GM12801 (cell line): ENCODE data around the gene PELI3.

Source experiments
- TF ChIP-seq, protein P1 (sequence below): IDR thresholded peaks from one replicate; pipeline ENCODE4 v1.5.1; 2011; ENCODE audit warnings: control low read depth; ENCODE audit not compliant: insufficient read length; ENCODE audit errors: extremely low read depth

Gene PELI3

GRCh38 chr11:66459138-66459778 is 7.4 kb upstream of the PELI3 start:
- TF ChIP-seq, protein P1, sequence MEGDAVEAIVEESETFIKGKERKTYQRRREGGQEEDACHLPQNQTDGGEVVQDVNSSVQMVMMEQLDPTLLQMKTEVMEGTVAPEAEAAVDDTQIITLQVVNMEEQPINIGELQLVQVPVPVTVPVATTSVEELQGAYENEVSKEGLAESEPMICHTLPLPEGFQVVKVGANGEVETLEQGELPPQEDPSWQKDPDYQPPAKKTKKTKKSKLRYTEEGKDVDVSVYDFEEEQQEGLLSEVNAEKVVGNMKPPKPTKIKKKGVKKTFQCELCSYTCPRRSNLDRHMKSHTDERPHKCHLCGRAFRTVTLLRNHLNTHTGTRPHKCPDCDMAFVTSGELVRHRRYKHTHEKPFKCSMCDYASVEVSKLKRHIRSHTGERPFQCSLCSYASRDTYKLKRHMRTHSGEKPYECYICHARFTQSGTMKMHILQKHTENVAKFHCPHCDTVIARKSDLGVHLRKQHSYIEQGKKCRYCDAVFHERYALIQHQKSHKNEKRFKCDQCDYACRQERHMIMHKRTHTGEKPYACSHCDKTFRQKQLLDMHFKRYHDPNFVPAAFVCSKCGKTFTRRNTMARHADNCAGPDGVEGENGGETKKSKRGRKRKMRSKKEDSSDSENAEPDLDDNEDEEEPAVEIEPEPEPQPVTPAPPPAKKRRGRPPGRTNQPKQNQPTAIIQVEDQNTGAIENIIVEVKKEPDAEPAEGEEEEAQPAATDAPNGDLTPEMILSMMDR = no peak

DNA sequence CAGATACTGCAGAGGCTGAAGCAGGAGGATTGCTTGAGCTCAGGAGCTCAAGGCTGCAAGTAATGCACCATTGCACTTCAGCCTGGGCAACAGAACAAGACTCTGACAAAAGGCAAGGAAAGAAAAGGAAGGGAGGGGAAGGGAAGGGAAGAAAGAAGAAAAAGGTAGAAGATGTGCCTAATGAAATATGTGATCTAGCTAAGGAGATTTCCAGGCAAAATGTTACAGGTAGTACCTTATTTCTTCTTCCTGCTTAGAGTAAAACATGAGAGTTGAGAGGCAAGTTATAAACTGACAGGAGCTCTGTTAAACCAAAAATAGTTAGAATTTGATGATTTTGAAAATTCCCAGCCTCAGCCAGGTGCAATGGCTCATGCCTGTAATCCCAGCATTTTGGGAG is 4.7 kb upstream of the PELI3 start:
- TF ChIP-seq, protein P1 = no peak

- TF ChIP-seq, protein P1 = no peak
These were observed 3.8 kb upstream of the PELI3 start for GRCh38 chr11:66462911-66463310.

- TF ChIP-seq, protein P1 = no peak
These were observed 1.8 kb upstream of the PELI3 start for GRCh38 chr11:66464916-66465315.

DNA sequence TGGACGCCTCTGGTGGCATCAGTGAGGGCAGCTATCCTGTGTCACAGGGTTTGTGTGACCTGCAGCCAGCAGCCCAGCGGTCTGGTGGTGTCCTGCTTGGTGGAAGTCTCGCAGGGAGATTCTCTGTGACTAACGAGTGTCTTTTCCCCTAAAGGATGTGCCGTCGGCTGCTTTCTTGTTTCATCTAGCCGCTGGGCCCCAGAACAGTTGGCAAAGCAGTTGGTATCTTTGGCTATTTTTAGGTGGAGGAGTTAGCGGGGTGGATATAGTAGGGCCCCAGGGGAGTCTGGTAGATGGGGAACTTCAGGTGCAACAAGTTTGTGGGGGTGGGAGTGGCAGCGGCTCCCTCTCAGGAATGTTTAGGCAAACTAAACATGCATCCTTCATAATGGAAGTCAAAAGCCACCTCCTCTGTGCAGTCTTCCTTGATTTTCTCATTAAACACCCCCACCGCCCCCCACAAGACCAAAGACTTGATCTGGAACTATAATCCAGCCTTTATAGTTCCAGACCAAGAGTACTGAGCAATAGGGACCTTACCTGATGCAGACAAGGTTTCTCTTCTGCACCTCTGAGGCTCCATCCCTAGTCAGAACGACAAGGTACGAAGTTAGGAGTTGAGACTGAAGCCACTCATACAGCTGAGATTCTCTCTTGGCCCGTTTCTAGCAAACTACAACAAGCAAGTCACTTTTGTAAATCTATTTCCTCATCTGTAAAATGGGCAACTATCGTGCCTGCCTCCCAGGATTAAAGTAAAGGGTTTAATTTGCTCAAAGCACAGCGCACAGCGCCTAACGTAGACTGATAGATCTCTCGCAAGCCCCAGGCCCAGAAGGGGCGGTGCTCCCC is 1.1 kb upstream of the PELI3 start:
- TF ChIP-seq, protein P1 = no peak

- TF ChIP-seq, protein P1 = no peak
These were observed 442 bp downstream of the PELI3 start for GRCh38 chr11:66467034-66467659.

DNA sequence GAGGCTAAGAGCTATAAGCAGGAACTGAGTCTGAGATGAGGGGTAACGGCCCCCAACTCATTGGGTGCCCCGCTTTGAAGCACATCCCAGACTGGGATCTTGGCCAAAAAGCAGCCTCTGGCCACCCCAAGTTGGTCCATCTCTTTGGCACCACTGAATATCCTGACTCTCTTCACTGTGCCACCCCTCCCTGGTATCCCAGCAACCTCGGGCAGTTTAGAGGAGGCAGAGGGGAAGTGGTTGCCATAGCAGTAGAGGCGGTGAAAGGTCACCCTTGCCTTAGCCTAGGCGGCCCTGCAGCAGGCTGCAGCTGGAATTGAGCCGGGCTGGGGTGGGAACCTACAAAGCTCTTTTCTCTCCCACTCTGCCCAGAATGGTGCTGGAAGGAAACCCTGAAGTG is 1.1 kb downstream of the PELI3 start:
- TF ChIP-seq, protein P1 = no peak
